OCI-LY1 (cell line): ENCODE measurements around the gene ACTR3C.
"Not testable (repeated sequence)": the region's sequence is repeated elsewhere in the genome, so short reads cannot be mapped to it uniquely, and the experiment has no call there.

ENCODE experiments used
- CTCF ChIP-seq: fragments of 200-600 bp; sonication (generic), shearing (Covaris generic); IDR thresholded peaks from 2 replicates; pipeline ENCODE4 v1.5.1; 2017; ENCODE audit warnings: mild to moderate bottlenecking, antibody characterized with exemption, low read length, moderate library complexity, mixed read lengths
- EZH2 ChIP-seq: fragments of 200-600 bp; sonication (generic), shearing (Covaris generic); IDR thresholded peaks from 2 replicates; pipeline ENCODE4 v1.8.0; 2017; ENCODE audit warnings: borderline replicate concordance, mixed run types, mild to moderate bottlenecking, antibody characterized with exemption, low read length, moderate library complexity, mixed read lengths

DNA sequence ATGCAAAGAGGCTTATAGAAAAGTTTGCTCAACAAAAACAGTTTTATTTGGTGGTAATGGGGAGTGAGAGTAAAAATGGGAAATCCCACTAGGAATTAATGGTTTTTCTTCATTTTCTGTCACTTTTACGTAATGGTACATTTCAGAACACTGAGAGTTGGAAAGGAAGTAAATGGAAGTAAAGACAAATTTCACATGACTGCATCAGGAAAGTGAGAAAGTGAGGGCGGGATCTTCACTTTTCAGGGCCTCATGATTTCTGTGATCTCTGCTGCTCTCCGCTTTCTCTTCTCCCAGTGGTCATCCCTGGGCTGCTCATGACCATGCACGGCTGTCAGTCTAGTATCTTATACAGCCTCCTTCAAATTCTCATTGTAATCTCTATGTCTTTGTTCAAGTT lies 117.5 kb downstream of the ACTR3C start:
- not testable (repeated sequence) for TF ChIP-seq CTCF, EZH2
